HG03135 (cell line): Measurements from ENCODE around the gene IGF2.

Experiments used
- ATAC-seq: cut with Tn5 transposase; IDR thresholded peaks from one replicate; pipeline ENCODE4 v1.9.1; 2021; ENCODE audit warnings: mild to moderate bottlenecking, moderate library complexity; ENCODE audit not compliant: unreplicated experiment

IGF2 gene

GRCh38 chr11:2093575-2094353, 45.4 kb downstream of the IGF2 start:
- ATAC-seq, result no peak

- no peak for ATAC-seq
Measured at GRCh38 chr11:2092956-2093412, 46.2 kb downstream of the IGF2 start.

GRCh38 chr11:2092464-2092910, 46.7 kb downstream of the IGF2 start:
- no peak for ATAC-seq

GRCh38 chr11:2091786-2092463, 47.3 kb downstream of the IGF2 start:
- no peak for ATAC-seq

- ATAC-seq, result no peak
Measured at GRCh38 chr11:2091112-2091746, 48.0 kb downstream of the IGF2 start.

GRCh38 chr11:2090172-2091111, 48.7 kb downstream of the IGF2 start:
- ATAC-seq, result no peak

- ATAC-seq, result no peak
Measured at GRCh38 chr11:2089536-2090165, 49.5 kb downstream of the IGF2 start.

- ATAC-seq, result no peak
Measured at GRCh38 chr11:2088746-2089535, 50.2 kb downstream of the IGF2 start.

- no peak for ATAC-seq
Measured at GRCh38 chr11:2088284-2088683, 50.9 kb downstream of the IGF2 start.

- ATAC-seq, result no peak
Measured at GRCh38 chr11:2086239-2087040, 52.7 kb downstream of the IGF2 start.

- ATAC-seq, result no peak
Measured at GRCh38 chr11:2085251-2086066, 53.7 kb downstream of the IGF2 start.

GRCh38 chr11:2084721-2085120, 54.5 kb downstream of the IGF2 start:
- ATAC-seq, result no peak
